ENCODE results near the gene DUSP1.

Gene DUSP1

GRCh38 chr5:172777881-172778814, 7.2 kb upstream of the DUSP1 start:
- DNase-seq (ENCODE audit: low spot score) = peak; percentile 92

DNA sequence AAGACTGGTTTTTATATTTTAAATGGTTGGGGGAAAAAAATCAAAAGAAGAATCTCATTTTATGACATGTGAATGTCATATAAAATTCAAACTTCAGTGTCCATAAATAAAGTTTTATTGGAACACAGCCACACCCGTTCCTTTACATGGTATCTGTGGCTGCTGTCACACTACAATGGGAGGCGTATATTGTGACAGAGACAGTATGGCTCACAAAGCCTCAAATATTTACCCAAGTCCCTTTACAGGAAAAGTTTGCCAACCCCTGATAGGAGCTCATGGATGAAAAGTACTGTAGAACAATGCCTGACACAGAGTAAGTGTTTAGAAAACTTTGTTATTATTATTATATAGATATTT, 5.2 kb upstream of the DUSP1 start:
- no peak for DNase-seq (ENCODE audit: low spot score)

DNA sequence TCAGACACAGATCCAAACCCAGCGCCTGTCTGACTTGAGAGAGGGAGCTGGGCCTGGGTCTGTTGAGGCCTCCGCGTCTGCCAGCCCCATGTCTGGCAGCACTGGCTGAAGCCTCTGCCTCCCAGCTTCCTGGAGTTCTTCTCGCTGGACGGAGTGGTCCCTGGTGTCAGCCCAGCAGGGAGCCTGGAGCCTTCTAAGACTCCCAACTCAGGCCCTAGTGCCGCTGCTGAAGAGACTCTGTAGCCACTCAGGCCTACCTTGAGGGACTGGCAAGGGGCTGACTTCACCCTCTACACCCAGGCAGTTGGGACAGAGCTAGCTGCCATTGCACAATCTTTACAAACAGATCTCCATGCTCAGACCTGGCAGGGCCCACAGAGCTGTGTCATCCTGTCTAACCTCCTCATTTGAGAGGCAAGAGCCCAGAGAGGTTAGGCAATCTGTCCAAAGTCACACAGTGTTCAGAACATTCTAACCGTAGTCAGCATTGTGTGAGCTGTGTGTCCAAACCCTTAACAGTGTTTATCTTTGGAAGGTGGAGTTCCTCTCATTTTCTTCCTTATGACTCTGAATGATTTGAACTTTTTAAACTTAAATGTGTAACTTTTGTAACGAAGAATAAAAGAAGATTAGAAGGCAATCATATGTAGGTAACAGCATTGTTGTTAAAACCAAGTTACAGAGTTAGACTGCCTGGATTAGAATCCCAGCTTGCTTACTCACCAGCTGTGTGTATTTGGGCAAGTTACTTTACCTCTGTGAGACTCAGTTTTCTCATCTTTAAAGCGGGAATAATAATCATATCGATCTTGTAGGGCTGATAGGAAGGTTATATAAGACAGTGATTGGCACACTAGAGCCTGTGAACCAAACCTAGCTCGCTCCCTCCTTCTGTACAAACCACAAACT, 4.6 kb upstream of the DUSP1 start:
- DNase-seq (ENCODE audit: low spot score) = peak; percentile 69

- no peak for DNase-seq (ENCODE audit: low spot score)
Measured at GRCh38 chr5:172774561-172775315, 3.7 kb upstream of the DUSP1 start.

DNA sequence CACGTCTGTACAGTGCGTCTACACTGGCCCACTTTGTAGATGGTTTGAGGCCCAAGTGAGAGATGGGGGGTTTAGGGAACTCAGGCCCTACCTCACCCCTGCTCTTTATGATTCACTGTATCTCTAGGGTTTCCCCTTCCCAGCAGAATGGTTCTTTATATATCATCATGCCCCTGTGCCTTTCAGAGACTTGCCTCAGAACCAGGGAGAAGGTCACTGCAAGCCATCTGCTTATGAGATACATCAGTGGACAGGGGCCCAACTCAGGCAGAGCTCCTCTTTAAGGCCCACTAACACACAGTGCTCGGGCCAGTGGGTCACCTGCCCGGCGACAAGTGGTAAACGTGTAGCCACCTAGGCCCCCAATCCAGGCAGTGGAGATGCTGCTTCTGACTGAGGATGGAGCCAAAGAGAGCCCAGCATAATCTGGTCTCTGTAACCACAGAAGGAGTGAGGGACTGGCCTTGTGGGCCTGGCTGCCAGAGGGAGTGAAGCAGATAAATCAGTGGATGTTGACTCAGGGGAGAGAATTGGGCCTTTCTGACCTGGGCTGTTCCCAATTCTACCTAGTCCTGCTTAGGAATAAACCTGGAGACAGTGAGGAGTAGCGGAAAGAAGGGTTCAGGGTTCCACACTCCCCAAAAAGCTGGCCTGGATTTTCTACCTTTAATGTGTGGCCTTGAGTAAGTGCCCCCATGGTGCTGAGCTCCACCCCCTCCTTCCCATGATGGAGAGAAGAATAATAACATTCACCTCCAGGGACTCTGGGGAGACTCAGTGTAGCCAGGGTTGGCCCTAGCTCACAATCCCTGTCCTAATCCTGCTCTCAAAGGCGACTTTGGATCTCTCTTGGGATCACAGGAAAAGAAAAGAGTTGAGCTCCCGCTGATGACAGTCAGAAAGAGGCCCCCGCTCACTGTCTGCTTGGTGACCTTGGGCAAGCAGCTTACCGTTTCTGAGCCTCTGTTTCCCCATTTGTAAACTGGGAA, 2.8 kb upstream of the DUSP1 start:
- DNase-seq (ENCODE audit: low spot score) = peak; percentile 42

GRCh38 chr5:172772112-172772906, 1.3 kb upstream of the DUSP1 start:
- DNase-seq (ENCODE audit: low spot score) = peak; percentile 97

DNA sequence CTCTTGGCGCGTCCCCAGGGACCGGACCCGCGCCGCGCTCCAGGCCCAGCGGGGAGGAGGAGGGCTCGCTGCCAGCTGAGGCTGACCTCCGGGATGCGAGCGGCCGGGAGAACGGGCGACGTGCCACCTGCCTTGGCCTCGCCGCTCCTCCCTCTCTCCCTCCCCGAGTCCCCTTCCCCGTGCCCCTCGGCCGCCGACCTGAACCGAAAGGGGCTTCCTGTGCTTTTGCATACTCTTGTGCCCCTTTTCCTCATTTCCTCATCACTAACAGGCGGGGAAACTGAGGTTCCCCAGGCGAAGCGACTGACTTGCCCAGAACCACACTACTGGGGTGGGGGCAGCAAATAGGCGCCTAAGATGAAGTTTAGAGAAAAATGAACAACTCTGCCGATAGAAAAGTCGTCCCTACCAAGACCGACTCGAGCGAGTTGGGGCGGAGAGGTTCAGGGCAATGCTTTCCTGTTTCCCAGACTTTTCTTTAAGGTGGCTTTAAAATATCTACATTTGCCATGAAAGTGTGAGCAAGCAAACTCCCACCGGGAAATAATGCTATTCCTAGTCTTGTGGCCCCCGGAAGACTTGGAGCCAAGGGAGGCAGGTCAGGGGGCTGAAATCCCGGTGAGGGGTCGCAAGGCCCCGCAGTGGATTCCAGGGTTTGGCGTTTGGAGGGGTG, 580 bp upstream of the DUSP1 start:
- DNase-seq (ENCODE audit: low spot score) = peak; percentile 49

DNA sequence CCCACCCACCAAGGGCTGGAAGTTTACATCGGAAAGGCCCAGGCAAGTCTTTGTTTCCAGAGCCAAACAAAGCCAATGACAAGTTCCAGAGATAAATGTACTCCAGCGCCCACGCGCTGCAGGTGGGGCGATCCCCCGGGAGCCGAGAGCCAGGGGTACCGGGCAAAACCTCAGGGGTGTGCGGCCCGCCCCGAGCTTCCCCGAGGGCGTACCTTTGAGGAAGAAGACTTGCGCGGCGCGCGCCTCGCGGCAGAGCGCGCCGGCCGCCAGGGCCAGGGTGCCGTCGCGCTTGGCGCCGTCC, 671 bp downstream of the DUSP1 start:
- no peak for DNase-seq (ENCODE audit: low spot score)

- DNase-seq (ENCODE audit: low spot score) = peak; percentile 53
Measured at GRCh38 chr5:172769616-172770373, 1.2 kb downstream of the DUSP1 start.

DNA sequence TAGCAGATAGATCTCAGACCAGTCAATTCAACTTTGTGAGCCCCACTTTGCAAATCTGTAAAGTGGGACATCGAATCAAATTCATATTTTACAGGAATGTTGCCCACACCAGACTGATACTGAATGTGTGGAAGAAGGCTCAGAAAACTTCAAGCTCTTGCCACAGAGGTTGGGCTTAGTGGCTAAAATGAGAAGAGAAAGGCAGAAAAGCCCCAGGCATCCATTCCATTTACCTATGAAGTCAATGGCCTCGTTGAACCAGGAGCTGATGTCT, 1.7 kb downstream of the DUSP1 start:
- no peak for DNase-seq (ENCODE audit: low spot score)

- peak; percentile 75 for DNase-seq (ENCODE audit: low spot score)
Measured at GRCh38 chr5:172768573-172769341, 2.2 kb downstream of the DUSP1 start.

DNA sequence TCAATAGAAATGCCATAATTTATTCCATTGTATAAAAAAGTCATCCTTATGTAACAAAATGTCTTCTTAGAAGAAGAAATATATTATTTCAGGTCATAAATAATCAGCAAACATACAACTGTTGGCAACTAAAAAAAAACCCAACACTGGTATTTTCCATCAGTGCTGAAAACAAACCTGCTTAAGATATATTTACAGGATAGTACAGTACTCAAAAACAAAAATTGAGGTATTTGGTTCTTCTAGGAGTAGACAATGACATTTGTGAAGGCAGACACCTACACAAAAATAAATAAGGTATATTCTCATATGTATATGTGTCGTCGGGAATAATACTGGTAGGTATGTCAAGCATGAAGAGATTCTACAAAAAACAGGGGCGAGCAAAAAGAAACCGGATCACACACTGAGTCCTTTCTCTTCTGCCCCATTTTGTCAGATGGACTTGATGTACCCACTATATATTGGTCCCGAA, 2.9 kb downstream of the DUSP1 start:
- DNase-seq (ENCODE audit: low spot score) = no peak

DNA sequence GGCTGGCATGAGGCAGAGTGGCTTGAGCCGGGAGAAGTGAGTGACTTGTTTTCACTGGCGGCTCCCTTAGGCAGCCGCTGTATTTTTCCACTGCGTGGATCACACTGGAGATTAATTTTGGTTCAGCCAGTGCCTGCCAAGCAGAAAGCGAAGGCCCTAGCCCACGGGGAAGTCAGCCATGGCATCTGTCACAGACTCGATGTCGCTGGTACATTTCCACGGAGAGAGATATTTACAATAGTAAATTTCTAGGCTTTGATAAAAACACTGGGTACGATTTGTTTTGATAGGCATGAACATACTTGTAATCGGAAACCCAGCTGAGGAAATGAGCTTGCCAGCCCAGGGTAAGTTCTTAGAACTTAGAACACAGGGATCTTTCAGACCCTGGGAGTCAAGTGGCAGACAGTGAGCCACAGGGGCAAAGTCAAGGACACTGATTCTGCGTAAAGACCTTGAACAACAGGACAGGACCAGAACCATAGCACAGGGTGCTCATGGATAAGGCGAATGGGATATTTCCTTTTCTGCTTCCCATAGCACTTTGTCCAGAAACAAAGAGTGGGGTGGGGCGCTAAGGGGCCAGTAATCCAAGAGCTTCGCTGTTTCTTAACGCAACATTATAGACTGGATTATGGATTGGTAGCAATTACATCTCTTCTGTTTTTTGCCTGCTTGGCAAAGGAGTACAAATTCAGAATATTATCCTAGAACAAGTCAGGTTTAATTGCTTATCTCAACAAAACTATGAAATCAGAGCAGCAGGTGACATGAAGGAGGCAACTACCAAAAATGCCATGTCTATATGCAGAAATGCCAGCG, 4.5 kb downstream of the DUSP1 start:
- peak; percentile 80 for DNase-seq (ENCODE audit: low spot score)

DNA sequence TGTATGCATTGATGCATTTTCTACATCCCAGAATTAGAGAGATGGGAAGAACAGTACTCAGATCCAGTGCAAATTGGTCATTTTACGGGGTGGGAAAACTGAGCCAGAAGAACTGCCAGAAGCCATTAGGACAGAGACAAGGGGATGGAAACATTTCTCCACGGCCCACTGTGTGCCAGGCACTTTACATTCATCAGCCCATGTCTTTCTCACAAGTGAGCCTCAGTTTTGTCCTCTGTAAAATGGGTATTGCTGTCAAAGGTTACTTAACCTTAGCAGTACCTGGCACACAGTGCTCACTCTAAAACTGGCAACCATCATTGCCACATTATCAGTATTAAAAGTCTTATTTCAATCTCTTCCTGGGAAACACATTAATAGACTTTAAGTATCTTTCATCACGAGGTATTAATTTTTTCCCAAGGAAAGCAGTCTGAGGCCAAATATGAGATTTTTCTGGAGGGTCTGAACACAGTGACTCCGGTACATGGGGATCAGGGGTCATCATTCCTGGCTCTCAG, 5.2 kb downstream of the DUSP1 start:
- DNase-seq (ENCODE audit: low spot score) = no peak

DNA sequence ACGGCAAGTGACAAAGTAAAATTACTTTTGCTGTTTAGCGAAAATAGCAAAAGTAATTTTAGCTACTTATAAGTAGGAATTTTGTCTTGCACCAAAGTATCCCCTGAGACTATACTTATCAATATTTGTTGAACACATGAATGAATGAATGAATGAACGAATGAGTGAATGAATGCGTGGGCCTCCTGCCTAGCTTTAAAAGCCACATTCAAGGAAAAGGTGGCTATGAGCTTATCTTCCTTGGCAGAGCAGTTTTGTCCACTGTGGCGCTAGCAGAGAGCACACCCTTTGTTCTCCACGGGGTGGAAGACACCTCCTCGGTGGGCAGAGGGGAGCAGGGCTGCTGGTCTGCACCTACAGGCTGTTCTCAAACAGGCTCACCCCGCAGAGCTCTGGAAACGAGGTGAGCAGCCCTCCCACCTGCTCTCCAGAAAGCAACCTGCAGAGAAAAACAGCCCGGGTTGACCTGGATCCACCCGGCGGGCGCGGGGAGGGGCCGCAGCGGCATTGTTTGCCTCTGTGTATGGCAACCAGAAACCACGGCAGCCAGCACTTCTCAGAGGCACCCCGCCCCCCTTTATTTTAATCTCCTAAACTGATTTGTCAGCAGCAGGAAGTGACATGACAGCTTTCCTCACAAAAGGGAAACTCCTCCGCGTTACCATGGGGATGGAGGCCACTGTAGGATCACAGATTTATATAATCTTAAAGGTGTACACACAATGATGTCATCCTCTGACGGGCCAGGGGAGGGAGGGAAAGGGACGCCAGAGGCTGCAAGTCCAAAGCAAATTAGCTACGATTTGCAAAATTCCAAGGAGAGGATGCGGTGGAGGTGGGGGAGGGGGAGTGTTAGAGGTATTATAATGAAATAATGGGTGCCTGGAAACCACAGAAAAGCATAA, 5.9 kb downstream of the DUSP1 start:
- peak; percentile 100 for DNase-seq (ENCODE audit: low spot score)

DNA sequence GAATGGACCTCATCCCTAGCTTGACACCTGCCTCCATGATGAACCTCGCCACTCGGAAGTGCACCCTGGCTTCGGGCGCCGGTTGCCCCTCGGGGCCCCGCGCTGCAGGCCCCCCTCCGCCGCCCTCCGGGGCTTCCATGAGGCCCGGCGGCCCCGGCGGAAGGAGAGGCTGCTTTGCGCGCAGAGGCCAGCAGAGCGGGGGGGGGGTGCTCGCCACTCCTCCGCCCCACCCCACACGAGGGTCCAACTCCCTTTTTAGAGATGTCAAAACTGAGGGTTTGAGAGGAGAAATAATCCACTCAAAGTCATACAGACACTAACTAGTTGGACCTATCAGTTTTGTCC, 7.9 kb downstream of the DUSP1 start:
- no peak for DNase-seq (ENCODE audit: low spot score)

All from kidney tubule cell (primary cell).